Liver (tissue), 9 donors: ENCODE results near the gene TWSG1. TPM values are rescaled to one million over a fixed set of nuclear protein-coding genes. Genes with fewer than 3 reads are reported as not detected.
A peak's percentile ranks its signal among the peaks of the same experiment; 100 is the strongest.

Source experiments
- DNase-seq: peaks from one replicate; pipeline ENCODE4 v3.0.0-alpha.2; 2017; ENCODE audit warnings: low spot score
- H3K27ac ChIP-seq, 2 donors: one replicate each; pipeline ENCODE4 v1.7.0; 2013; ENCODE audit warnings: inconsistent platforms in 2 of 2, low read length in 2 of 2, control low read depth in 1 of 2, low read depth in 1 of 2, mild to moderate bottlenecking in 1 of 2
- H3K27me3 ChIP-seq, 4 donors: one replicate each; pipeline versions ENCODE4 v1.6.1 to v1.7.0; 2013; ENCODE audit warnings: low read length in 3 of 4, inconsistent platforms in 1 of 4, mild to moderate bottlenecking in 1 of 4, moderate library complexity in 1 of 4; ENCODE audit not compliant: control insufficient read depth in 4 of 4, insufficient read depth in 4 of 4
- H3K36me3 ChIP-seq, 4 donors: one replicate each; pipeline versions ENCODE4 v1.6.1 to v1.7.0; 2013; ENCODE audit warnings: low read length in 3 of 4, mild to moderate bottlenecking in 3 of 4, low read depth in 1 of 4, moderate library complexity in 1 of 4; ENCODE audit not compliant: control insufficient read depth in 4 of 4, insufficient read depth in 3 of 4
- H3K4me1 ChIP-seq, 4 donors: one replicate each; pipeline versions ENCODE4 v1.6.1 to v1.7.0; 2013; ENCODE audit warnings: low read length in 3 of 4, mild to moderate bottlenecking in 3 of 4, moderate library complexity in 1 of 4; ENCODE audit not compliant: control insufficient read depth in 4 of 4, insufficient read depth in 4 of 4
- H3K4me3 ChIP-seq, 3 donors: one replicate each; pipeline versions ENCODE4 v1.6.1 to v1.7.0; 2013; ENCODE audit warnings: low read length in 3 of 3, control low read depth in 1 of 3, low read depth in 1 of 3, mild to moderate bottlenecking in 1 of 3
- H3K9ac ChIP-seq, 2 donors: one replicate each; pipeline ENCODE4 v1.7.0; 2013; ENCODE audit warnings: low read length in 2 of 2, mild to moderate bottlenecking in 2 of 2, moderate library complexity in 2 of 2, control low read depth in 1 of 2, low read depth in 1 of 2
- H3K9me3 ChIP-seq, 4 donors: one replicate each; pipeline versions ENCODE4 v1.6.1 to v1.7.0; 2013; ENCODE audit warnings: low read length in 3 of 4; ENCODE audit not compliant: control insufficient read depth in 4 of 4
- ATF3 ChIP-seq: IDR thresholded peaks from 2 replicates; pipeline ENCODE4 v1.6.1; 2016; ENCODE audit warnings: antibody characterized with exemption
- CTCF ChIP-seq: fragments of 150-350 bp; IDR thresholded peaks from 2 replicates; pipeline ENCODE4 v1.5.1; 2017; ENCODE audit warnings: improper control_type of control experiment, low read depth, low read length; ENCODE audit not compliant: missing input control
- EGR1 ChIP-seq, 2 donors: IDR thresholded peaks; 2 replicates each; pipeline ENCODE4 v1.6.1; 2016 to 2018; ENCODE audit warnings: antibody characterized with exemption in 2 of 2, low read depth in 2 of 2
- FOXA1 ChIP-seq: IDR thresholded peaks from 2 replicates; pipeline ENCODE4 v1.6.1; 2016; ENCODE audit warnings: antibody characterized with exemption
- HNF4G ChIP-seq: IDR thresholded peaks from 2 replicates; pipeline ENCODE4 v1.6.1; 2016; ENCODE audit warnings: antibody characterized with exemption
- JUND ChIP-seq, 2 donors: IDR thresholded peaks; 2 replicates each; pipeline ENCODE4 v1.6.1; 2016; ENCODE audit warnings: antibody characterized with exemption in 2 of 2
- NR2F2 ChIP-seq: IDR thresholded peaks from 2 replicates; pipeline ENCODE4 v1.6.1; 2016; ENCODE audit warnings: antibody characterized with exemption
- RAD21 ChIP-seq, 2 donors: IDR thresholded peaks; 2 replicates each; pipeline ENCODE4 v1.6.1; 2016; ENCODE audit warnings: antibody characterized with exemption in 2 of 2, mild to moderate bottlenecking in 2 of 2
- REST ChIP-seq: IDR thresholded peaks from 2 replicates; pipeline ENCODE4 v1.6.1; 2016; ENCODE audit warnings: antibody characterized with exemption, mild to moderate bottlenecking
- RXRA ChIP-seq, 2 donors: IDR thresholded peaks; 2 replicates each; pipeline ENCODE4 v1.6.1; 2017 to 2018; ENCODE audit warnings: antibody characterized with exemption in 2 of 2, mild to moderate bottlenecking in 1 of 2
- SP1 ChIP-seq: IDR thresholded peaks from 2 replicates; pipeline ENCODE4 v1.6.1; 2018; ENCODE audit warnings: antibody characterized with exemption, mild to moderate bottlenecking
- TAF1 ChIP-seq: conservative IDR thresholded peaks from 2 replicates; pipeline ENCODE4 v1.6.1; 2016; ENCODE audit warnings: antibody characterized with exemption, mild to moderate bottlenecking
- ZBTB33 ChIP-seq: IDR thresholded peaks from 2 replicates; pipeline ENCODE4 v1.6.1; 2016; ENCODE audit warnings: antibody characterized with exemption
- WGBS: extraction: QIAGEN DNeasy Blood & Tissue Kit; methylation state at CpG from one replicate; pipeline ENCODE4 v1.1.7; 2013; 5-methylcytosine and 5-hydroxymethylcytosine counted together
- polyA plus RNA-seq, 2 donors: library from polyadenylated mRNA; stranded (reverse) in 1 of 2; unstranded in 1 of 2; fragments of 200-250 nt in 1 of 2; fragments of >200 nt in 1 of 2; fragmentation: Nextera tagmentation in 1 of 2; extraction: Ambion mirVana in 1 of 2; gene quantifications; one replicate each; pipeline versions ENCODE4 v1.2.1 to v1.2.3, GENCODE V29; 2013 to 2015
- total RNA-seq, 2 donors: library from RNA; depleted of rRNA; stranded (reverse); fragments of >200 nt; gene quantifications; one replicate each; pipeline ENCODE4 v1.2.3, GENCODE V29; 2014
- donor health status: healthy.
- donor health status: healthy.
- donor health status: healthy.
- donor health status: healthy.
- donor health status: healthy.

The TWSG1 gene
- total and polyA plus RNA-seq, 4 donors: 3.9 to 11.1 (median 5.4) TPM

- no peak overlapping the region for H3K4me3 ChIP-seq
- no peaks in the 10 kb centered on the region for H3K36me3 ChIP-seq
- no peaks in the 10 kb centered on the region for H3K4me1 ChIP-seq
- H3K27ac ChIP-seq: no peak overlapping the region
- no peak for DNase-seq
- no peak overlapping the region for H3K9ac ChIP-seq
- H3K9me3 ChIP-seq: no peaks in the 10 kb centered on the region
- 86% methylated on average over 24 of the region's 24 CpGs for WGBS
- TF ChIP-seq ZBTB33: no peak
- TF ChIP-seq RAD21 (IDR thresholded peaks at IDR 0.05): no peak
- no peak for TF ChIP-seq JUND (IDR thresholded peaks at IDR 0.05)
- no peak for TF ChIP-seq CTCF
- TF ChIP-seq HNF4G: no peak
- TF ChIP-seq REST: no peak
- no peak for TF ChIP-seq RXRA (IDR thresholded peaks at IDR 0.05)
- no peak for TF ChIP-seq TAF1
- no peak for TF ChIP-seq FOXA1
- TF ChIP-seq ATF3: no peak
- no peak for TF ChIP-seq NR2F2
- TF ChIP-seq EGR1 (IDR thresholded peaks at IDR 0.05; ENCODE audit: low read depth in 2 of 2): no peak
- H3K27me3 ChIP-seq: no peaks in the 10 kb centered on the region
These were observed 69.4 kb downstream of the TWSG1 start for GRCh38 chr18:9403795-9404564.

- no peaks in the 10 kb centered on the region for H3K4me1 ChIP-seq
- 73% methylated on average over 19 of the region's 19 CpGs for WGBS
- no peak overlapping the region for H3K4me3 ChIP-seq
- no peak overlapping the region for H3K9ac ChIP-seq
- no peaks in the 10 kb centered on the region for H3K9me3 ChIP-seq
- TF ChIP-seq NR2F2 (no peak), SP1 (no peak), RAD21 (IDR thresholded peaks at IDR 0.05) (no peak)
- no peak for DNase-seq
- H3K27me3 ChIP-seq: no peaks in the 10 kb centered on the region
- peak overlapping the region in 1 of 2 donors; percentile 54 for H3K27ac ChIP-seq
- no peaks in the 10 kb centered on the region for H3K36me3 ChIP-seq
These were observed 70.0 kb downstream of the TWSG1 start for GRCh38 chr18:9404565-9405060.
